A549 (cell line): Measurements from ENCODE around the gene PIP5K1B. TPM values are rescaled to one million over a fixed set of nuclear protein-coding genes. Genes with fewer than 3 reads are reported as not detected.

Source experiments
- ATAC-seq, 2 experiments: fragments of 200-7000 bp in 1 of 2; fragments of >200 bp in 1 of 2; cut with Nextera tagmentation in 1 of 2; cut with Tn5 transposase in 1 of 2; 3 replicates each; pipeline versions ENCODE4 v1.8.0 to v1.9.1; 2018 to 2020; ENCODE audit warnings: mild to moderate bottlenecking in 1 of 2, moderate library complexity in 1 of 2
- CTCF ChIA-PET: fragments of 300-600 bp; sonication (Branson Sonifier 250); formaldehyde crosslinking; extraction: SDS; loops from one replicate; lab custom pipeline; 2021; ENCODE audit warnings: antibody characterized with exemption, inconsistent platforms; lab: Yijun Ruan, JAX
- POLR2A ChIA-PET: fragments of 350-600 bp; formaldehyde crosslinking; extraction: SDS; loops from one replicate; lab custom pipeline; 2021; ENCODE audit warnings: antibody characterized with exemption, inconsistent platforms; lab: Yijun Ruan, JAX
- DNase-seq, 2 experiments: peaks; one replicate each; pipeline versions ENCODE4 v3.0.0 to v3.0.0-alpha.2; 2011 to 2016; ENCODE audit warnings: low read depth in 1 of 2, low spot score in 1 of 2
- FAIRE-seq: peaks from 2 replicates; lab custom pipeline; 2011; peaks lifted over from hg19 to GRCh38; lab: Jason Lieb, UNC
- H3K27ac ChIP-seq, 2 experiments: fragments of >200 bp; sonication (Bioruptor Twin); formaldehyde crosslinking; 3 replicates each; pipeline ENCODE4 v1.5.1; 2016 to 2017
- H3K4me1 ChIP-seq: fragments of >200 bp; sonication (Bioruptor Twin); formaldehyde crosslinking; 3 replicates; pipeline ENCODE4 v1.6.1; 2016
- H3K4me2 ChIP-seq: fragments of >200 bp; sonication (Bioruptor Twin); formaldehyde crosslinking; 3 replicates; pipeline ENCODE4 v1.6.1; 2016
- H3K4me3 ChIP-seq: fragments of >200 bp; sonication (Bioruptor Twin); formaldehyde crosslinking; 3 replicates; pipeline ENCODE4 v1.5.1; 2016
- H3K9me3 ChIP-seq: fragments of >200 bp; sonication (Bioruptor Twin); formaldehyde crosslinking; 3 replicates; pipeline ENCODE4 v1.6.1; 2016
- BHLHE40 ChIP-seq: IDR thresholded peaks from 2 replicates; pipeline ENCODE4 v1.6.1; 2012; ENCODE audit warnings: low read depth, low read length, inconsistent platforms
- CBX2 ChIP-seq: fragments of 200-600 bp; sonication (generic); IDR thresholded peaks from 2 replicates; pipeline ENCODE4 v1.6.1; 2016; ENCODE audit warnings: low read depth, mild to moderate bottlenecking, borderline replicate concordance
- CEBPB ChIP-seq, 2 experiments: fragments of >200 bp in 1 of 2; sonication (Bioruptor Twin) in 1 of 2; formaldehyde crosslinking in 1 of 2; IDR thresholded peaks; 2 replicates each; pipeline ENCODE4 v1.6.1; 2012 to 2016
- CHD2 ChIP-seq: fragments of 150-350 bp; IDR thresholded peaks from 2 replicates; pipeline ENCODE4 v1.6.1; 2014; ENCODE audit warnings: low read length; ENCODE audit not compliant: partially characterized antibody
- EHMT2 ChIP-seq: fragments of 200-600 bp; sonication (generic); IDR thresholded peaks from 2 replicates; pipeline ENCODE4 v1.6.1; 2016; ENCODE audit warnings: antibody characterized with exemption, low read depth, mild to moderate bottlenecking, moderate library complexity
- ELK1 ChIP-seq: fragments of 150-350 bp; IDR thresholded peaks from 2 replicates; pipeline ENCODE4 v1.6.1; 2014; ENCODE audit warnings: low read depth, mild to moderate bottlenecking, low read length
- FOSL2 ChIP-seq, 2 experiments: fragments of 450-650 bp in 1 of 2; fragments of >200 bp in 1 of 2; sonication (Bioruptor Twin) in 1 of 2; formaldehyde crosslinking; IDR thresholded peaks; 2 replicates each; pipeline versions ENCODE4 v1.5.0 to v1.6.1; 2016 to 2020; ENCODE audit warnings: mild to moderate bottlenecking in 1 of 2, moderate library complexity in 1 of 2
- HES2 ChIP-seq: fragments of >200 bp; sonication (Bioruptor Twin); formaldehyde crosslinking; IDR thresholded peaks from 2 replicates; pipeline ENCODE4 v1.6.1; 2016
- HEYL ChIP-seq: fragments of 250-450 bp; sonication (Bioruptor Pico); IDR thresholded peaks from 2 replicates; pipeline ENCODE4 v1.8.0; 2021; ENCODE audit warnings: mild to moderate bottlenecking, moderate library complexity
- HOXA7 ChIP-seq: fragments of 250-450 bp; sonication (Bioruptor Pico); IDR thresholded peaks from 2 replicates; pipeline ENCODE4 v1.5.0; 2020; ENCODE audit warnings: mild to moderate bottlenecking, moderate library complexity
- HOXB5 ChIP-seq: fragments of 250-450 bp; sonication (Bioruptor Pico); IDR thresholded peaks from 2 replicates; pipeline ENCODE4 v1.5.0; 2020; ENCODE audit warnings: mild to moderate bottlenecking, moderate library complexity
- JUN ChIP-seq, 2 experiments: fragments of >200 bp; sonication (Bioruptor Twin); formaldehyde crosslinking; IDR thresholded peaks; 2 replicates in 1 of 2; 3 replicates in 1 of 2; pipeline ENCODE4 v1.6.1; 2016 to 2017
- KDM1A ChIP-seq: fragments of 200-600 bp; sonication (generic); IDR thresholded peaks from 2 replicates; pipeline ENCODE4 v1.6.1; 2016; ENCODE audit warnings: low read depth, mild to moderate bottlenecking
- MAFK ChIP-seq: fragments of 450-650 bp; IDR thresholded peaks from 2 replicates; pipeline ENCODE4 v1.6.1; 2014; ENCODE audit not compliant: partially characterized antibody
- MYC ChIP-seq: IDR thresholded peaks from 2 replicates; pipeline ENCODE4 v1.6.1; 2012; ENCODE audit warnings: mild to moderate bottlenecking, inconsistent platforms, low read length, improper control_type of control experiment, borderline replicate concordance
- NFE2L2 ChIP-seq: fragments of 150-350 bp; conservative IDR thresholded peaks from 2 replicates; pipeline ENCODE4 v1.6.1; 2014; ENCODE audit warnings: low read length
- NPAS2 ChIP-seq: fragments of 250-450 bp; sonication (Bioruptor Pico); IDR thresholded peaks from 2 replicates; pipeline ENCODE4 v1.8.0; 2022; ENCODE audit warnings: mild to moderate bottlenecking, moderate library complexity, borderline replicate concordance
- PBX3 ChIP-seq: IDR thresholded peaks from 2 replicates; pipeline ENCODE4 v1.6.1; 2012
- POLR2AphosphoS2 ChIP-seq: conservative IDR thresholded peaks from 2 replicates; pipeline ENCODE4 v1.6.1; 2012; ENCODE audit warnings: low read length, improper control_type of control experiment, inconsistent platforms
- RCOR1 ChIP-seq: fragments of 150-350 bp; IDR thresholded peaks from 2 replicates; pipeline ENCODE4 v1.6.1; 2014; ENCODE audit warnings: antibody characterized with exemption, low read length, low read depth
- REST ChIP-seq: fragments of 200-600 bp; sonication (generic); IDR thresholded peaks from 2 replicates; pipeline ENCODE4 v1.6.1; 2016; ENCODE audit warnings: antibody characterized with exemption, mild to moderate bottlenecking, moderate library complexity
- RFX5 ChIP-seq: fragments of 450-650 bp; IDR thresholded peaks from 2 replicates; pipeline ENCODE4 v1.7.1; 2014; ENCODE audit warnings: antibody characterized with exemption, mild to moderate bottlenecking, moderate library complexity
- RNF2 ChIP-seq: fragments of 200-600 bp; sonication (generic); IDR thresholded peaks from 2 replicates; pipeline ENCODE4 v1.6.1; 2016; ENCODE audit warnings: low read depth, mild to moderate bottlenecking, antibody characterized with exemption, moderate library complexity, borderline replicate concordance
- SMC3 ChIP-seq: fragments of >200 bp; sonication (Bioruptor Twin); formaldehyde crosslinking; IDR thresholded peaks from 3 replicates; pipeline ENCODE4 v1.6.1; 2018; ENCODE audit warnings: inconsistent platforms
- SREBF2 ChIP-seq: fragments of 450-650 bp; IDR thresholded peaks from 2 replicates; pipeline ENCODE4 v1.6.1; 2014; ENCODE audit warnings: mild to moderate bottlenecking, moderate library complexity
- TP53 ChIP-seq: fragments of 250-450 bp; sonication (Bioruptor Pico); IDR thresholded peaks from 2 replicates; pipeline ENCODE4 v1.5.0; 2021; ENCODE audit warnings: mild to moderate bottlenecking, moderate library complexity
- ZC3H11A ChIP-seq: fragments of 450-650 bp; IDR thresholded peaks from 2 replicates; pipeline ENCODE4 v1.6.1; 2014; ENCODE audit warnings: antibody characterized with exemption, mild to moderate bottlenecking
- ZFP36 ChIP-seq: fragments of 450-650 bp; IDR thresholded peaks from 2 replicates; pipeline ENCODE4 v1.6.1; 2014; ENCODE audit warnings: borderline replicate concordance; ENCODE audit not compliant: partially characterized antibody
- WGBS: methylation state at CpG from one replicate; pipeline ENCODE4 v1.1.6; 2017; ENCODE audit errors: missing lambda C conversion rate; 5-methylcytosine and 5-hydroxymethylcytosine counted together
- polyA plus RNA-seq, 4 experiments: library from polyadenylated mRNA; depleted of rRNA in 3 of 4; stranded (reverse); fragments of >200 nt; fragmentation: RNase III in 1 of 4; extraction: RNeasy Plus Mini Kit Qiagen cat#74134 plus additional on column Dnase treatment in 1 of 4; gene quantifications; 2 replicates in 3 of 4; 3 replicates in 1 of 4; pipeline ENCODE4 v1.2.3, GENCODE V29; 2011 to 2017

The PIP5K1B gene
- polyA plus RNA-seq, 2 of the 4 experiments (the other 2 are of a cell fraction) = not detected

GRCh38 chr9:69014013-69014412, 309.0 kb downstream of the PIP5K1B start, which contains the start of gene PRKACG:
Gene PRKACG (minus strand): TSS chr9:69014113. CDS start chr9:69014092, 21 bp downstream.
- ATAC-seq (no peak), DNase-seq (no peak), FAIRE-seq (no peak)
- 72% methylated on average over 17 of the region's 29 CpGs for WGBS
- ChIA-PET CTCF (no interaction called here), POLR2A (no interaction called here)
- H3K4me1 ChIP-seq = no peaks in the 10 kb centered on the region
- H3K4me3 ChIP-seq = no peak within 1 kb of the TSS
- no peaks in the 10 kb centered on the region for H3K9me3 ChIP-seq
- H3K27ac ChIP-seq = no peak within 1 kb of the TSS
- no peak within 1 kb of the TSS for H3K4me2 ChIP-seq
- TF ChIP-seq SMC3 (no peak), JUN (IDR thresholded peaks at IDR 0.05) (no peak), ELK1 (no peak), CBX2 (no peak), ZC3H11A (no peak), KDM1A (no peak), PBX3 (no peak), NFE2L2 (no peak), REST (no peak), HOXB5 (CRISPR knock-in tag) (no peak), POLR2AphosphoS2 (no peak), CEBPB (IDR thresholded peaks at IDR 0.05) (no peak), FOSL2 (IDR thresholded peaks at IDR 0.05) (no peak), FOSL2 (CRISPR knock-in tag; IDR thresholded peaks at IDR 0.05) (no peak)
- TF ChIP-seq, all 56 proteins: peak for 0

GRCh38 chr9:69016191-69017096, 311.4 kb downstream of the PIP5K1B start:
- TF ChIP-seq HES2 = no peak
- no peak for TF ChIP-seq CBX2
- TF ChIP-seq ZC3H11A = no peak
- no peak for TF ChIP-seq RFX5
- no peak for TF ChIP-seq KDM1A
- FAIRE-seq (no peak), DNase-seq (no peak), ATAC-seq (no peak)
- ChIA-PET POLR2A (no interaction called here), CTCF (interaction anchor here (0.6 to 1.1 kb wide), 3 partner anchors 17 to 431 kb away, joined by 3 to 4 read pairs (median 3); partner anchors contain the start of gene FXN)
- H3K27ac ChIP-seq = no peak overlapping the region
- 34% methylated on average over 5 of the region's 5 CpGs for WGBS
- H3K4me2 ChIP-seq = no peak overlapping the region
- no peaks in the 10 kb centered on the region for H3K4me1 ChIP-seq
- no peaks in the 10 kb centered on the region for H3K9me3 ChIP-seq
- no peak overlapping the region for H3K4me3 ChIP-seq

GRCh38 chr9:69018737-69019136, 313.7 kb downstream of the PIP5K1B start:
- ChIA-PET POLR2A (no interaction called here), CTCF (interaction anchor here (1.0 to 1.4 kb wide), 2 partner anchors 16 to 435 kb away, joined by 3 read pairs; no protein-coding TSS in a partner anchor)
- ATAC-seq (no peak), FAIRE-seq (no peak), DNase-seq (no peak)
- H3K9me3 ChIP-seq = no peaks in the 10 kb centered on the region
- H3K4me1 ChIP-seq = no peaks in the 10 kb centered on the region
- H3K27ac ChIP-seq = no peak overlapping the region
- H3K4me3 ChIP-seq = no peak overlapping the region
- WGBS = 52% methylated on average over 5 of the region's 5 CpGs
- no peak overlapping the region for H3K4me2 ChIP-seq
- TF ChIP-seq ZC3H11A (no peak), JUN (IDR thresholded peaks at IDR 0.05) (no peak), SREBF2 (no peak), HEYL (CRISPR knock-in tag) (no peak), RCOR1 (no peak), RNF2 (no peak), MAFK (no peak), NFE2L2 (no peak), CHD2 (no peak), BHLHE40 (no peak), SMC3 (no peak), NPAS2 (CRISPR knock-in tag) (no peak), EHMT2 (no peak), MYC (no peak), ZFP36 (no peak), HOXA7 (no peak), TP53 (CRISPR knock-in tag) (no peak)
